Fibroblast of lung (primary cell): ENCODE measurements around the gene FAM193A.

Experiments used
- CTCF ChIP-seq, 2 donors: IDR thresholded peaks in 1 of 2; conservative IDR thresholded peaks in 1 of 2; 1 replicate in 1 of 2; 2 replicates in 1 of 2; pipeline ENCODE4 v1.5.1; 2011 to 2012; ENCODE audit warnings: low read length in 2 of 2, control low read depth in 1 of 2, inconsistent platforms in 1 of 2, low read depth in 1 of 2, mild to moderate bottlenecking in 1 of 2
- EZH2 ChIP-seq: IDR thresholded peaks from 2 replicates; pipeline ENCODE4 v1.5.1; 2012; ENCODE audit warnings: low read length, control low read depth, mild to moderate bottlenecking; ENCODE audit errors: missing control alignments

- no peak for TF ChIP-seq CTCF (conservative IDR thresholded peaks at IDR 0.05 in 1 of 2, IDR thresholded peaks at IDR 0.05 in 1 of 2; ENCODE audit: low read depth in 1 of 2, low read length in 2 of 2)
- TF ChIP-seq EZH2: no peak
Observed at GRCh38 chr4:2662598-2662997, 126.2 kb downstream of the FAM193A start.
